ENCODE data around the gene SMG9. TPM values are rescaled to one million over a fixed set of nuclear protein-coding genes. Genes with fewer than 3 reads are reported as not detected.
"Not testable (repeated sequence)": the region's sequence is repeated elsewhere in the genome, so short reads cannot be mapped to it uniquely, and the experiment has no call there.

The SMG9 gene
- total RNA-seq, 1 donor from 2014 or later = 13.2 TPM

DNA sequence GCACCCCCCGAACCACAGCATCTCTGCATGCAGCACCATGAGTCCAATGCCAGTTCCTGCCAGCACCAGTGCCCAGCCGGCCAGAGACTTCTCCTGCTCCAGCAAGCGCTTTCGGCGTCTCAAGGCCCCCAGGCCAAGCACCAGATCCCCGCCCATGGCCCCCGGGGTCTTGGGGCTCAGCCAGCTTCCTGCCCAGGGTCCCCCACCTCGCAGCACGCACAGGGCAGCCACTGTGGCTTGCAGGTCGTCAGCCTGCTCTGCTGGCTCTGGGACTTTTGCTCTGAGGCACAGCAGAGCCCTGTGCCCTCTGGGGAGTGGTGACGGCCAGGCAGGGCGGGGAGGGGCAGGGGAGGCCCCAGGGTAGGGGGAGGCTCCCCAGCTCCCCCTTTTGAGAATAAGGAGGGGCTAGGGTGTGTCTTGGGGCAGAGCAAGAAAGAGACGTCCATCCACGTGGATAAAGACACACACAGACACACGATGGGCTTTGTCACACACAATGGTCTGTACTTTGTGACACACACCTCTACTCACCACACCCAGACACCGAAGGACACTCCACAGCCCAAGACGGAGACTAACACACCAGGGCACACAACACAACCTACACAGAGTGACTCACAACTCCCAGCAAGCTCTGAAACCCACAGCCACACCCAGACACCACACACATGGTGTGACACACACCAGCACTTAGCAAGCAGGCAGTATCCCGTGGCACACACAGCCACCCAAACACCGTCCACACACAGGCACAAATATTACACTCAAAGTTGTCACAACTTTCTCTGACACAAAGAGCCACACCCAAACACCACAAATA, 26.2 kb upstream of the SMG9 start, which contains the start of gene KCNN4:
TSS of gene KCNN4 (minus strand) at position 268 of the 820 bp plus-strand sequence. CDS start at position 156, 112 bp downstream.
- no peak for DNase-seq (ENCODE audit: low spot score)
- no peak for ATAC-seq

DNA sequence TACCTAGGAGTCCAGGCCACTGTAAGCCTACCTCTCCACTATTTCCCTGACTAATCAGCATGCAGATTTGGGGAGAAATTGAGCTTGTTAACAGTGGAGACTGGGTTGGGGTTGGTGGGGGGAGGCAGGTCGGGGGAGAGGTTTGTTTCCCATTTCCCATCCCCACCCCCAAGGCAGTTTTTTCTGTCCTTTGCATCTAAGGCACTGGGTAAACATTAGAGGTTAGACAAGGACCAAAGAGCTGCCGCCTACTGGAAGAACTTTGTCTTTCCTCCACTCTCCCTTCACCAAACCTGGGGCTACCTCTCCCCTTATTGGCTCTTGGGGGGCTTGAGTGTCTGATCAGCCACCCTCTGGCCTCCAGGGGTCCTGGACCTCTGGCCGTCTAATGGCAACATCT, 25.1 kb upstream of the SMG9 start:
- ATAC-seq = no peak
- no peak for DNase-seq (ENCODE audit: low spot score)

DNA sequence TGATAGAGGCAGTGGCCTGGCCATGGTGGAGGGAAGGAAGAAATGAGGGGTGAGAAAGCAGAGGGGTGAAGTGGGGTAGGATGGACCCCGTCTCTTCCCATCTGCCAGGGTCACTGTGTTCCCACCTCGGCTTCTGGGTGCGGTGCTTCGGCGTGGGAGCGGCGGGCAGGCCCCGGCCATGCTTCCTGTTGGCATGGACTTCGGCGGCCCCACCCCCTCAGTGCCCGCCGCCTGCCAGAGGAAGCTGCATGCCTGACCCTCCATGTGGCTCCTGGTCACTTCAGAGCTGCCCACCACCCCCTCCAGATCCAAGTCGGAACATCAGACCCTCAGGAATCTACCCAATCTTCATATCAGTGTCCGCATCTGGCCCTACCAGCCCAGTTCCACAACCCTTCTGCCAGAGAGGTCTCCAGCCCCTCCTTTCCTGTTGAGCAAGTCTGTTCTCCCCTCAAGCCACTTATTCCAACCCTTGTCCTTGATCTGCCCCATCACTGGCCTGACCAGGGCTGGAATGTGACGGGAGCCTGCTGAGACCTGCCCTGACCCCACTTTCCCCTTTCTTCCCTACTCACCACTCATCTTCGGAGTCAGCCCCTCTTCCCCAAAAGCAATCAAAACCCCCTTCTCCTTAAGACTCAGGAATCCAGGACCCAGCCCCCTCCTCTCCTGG, 24.5 kb upstream of the SMG9 start:
- DNase-seq (ENCODE audit: low spot score) (no peak), ATAC-seq (no peak)

DNA sequence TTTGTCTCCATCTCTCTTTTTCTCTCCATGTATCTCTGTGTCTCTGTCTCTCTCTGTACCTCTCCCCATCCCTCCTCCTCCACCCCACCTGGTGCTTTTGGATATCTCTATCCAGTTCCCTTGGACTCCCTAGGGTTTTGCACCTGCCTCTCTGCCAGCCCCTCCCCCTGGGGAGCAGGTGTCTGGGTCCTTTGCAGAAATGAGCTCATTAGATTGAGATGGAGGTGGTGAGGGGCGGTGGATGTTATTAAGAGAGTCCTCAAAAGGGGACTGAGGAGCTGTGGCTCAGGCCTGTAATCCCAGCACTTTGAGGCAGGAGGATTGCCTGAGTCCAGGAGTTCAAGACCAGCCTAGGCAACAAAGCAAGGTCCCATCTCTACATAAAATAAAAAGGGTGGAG, 23.9 kb upstream of the SMG9 start:
- DNase-seq (ENCODE audit: low spot score) = no peak
- no peak for ATAC-seq

DNA sequence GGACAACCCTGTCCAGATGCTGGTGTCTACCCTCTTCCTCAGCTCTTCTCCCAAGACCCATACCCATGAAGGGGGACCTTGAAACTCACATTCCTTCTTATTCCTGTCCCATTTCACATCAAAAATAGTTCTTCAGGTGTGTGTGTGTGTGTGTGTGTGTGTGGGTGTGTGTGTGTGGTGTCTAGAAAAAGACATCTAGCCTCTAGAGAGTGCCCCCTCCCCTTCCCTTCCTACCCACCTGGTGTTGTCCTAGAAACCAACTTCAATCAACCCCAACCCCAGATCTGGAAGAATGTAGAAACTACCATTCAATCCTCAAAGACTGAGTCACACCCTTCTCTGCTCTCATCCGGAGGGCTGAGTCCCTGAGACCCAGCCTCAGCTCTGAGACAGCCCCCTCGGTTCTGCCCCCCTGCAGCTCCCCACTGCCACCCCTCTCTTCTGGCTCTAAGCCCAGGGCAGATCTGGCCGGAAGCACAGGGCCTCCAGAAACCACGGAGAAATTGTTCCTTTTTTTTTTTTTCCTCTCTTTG, 22.5 kb upstream of the SMG9 start:
- DNase-seq (ENCODE audit: low spot score) = no peak
- ATAC-seq = no peak

DNA sequence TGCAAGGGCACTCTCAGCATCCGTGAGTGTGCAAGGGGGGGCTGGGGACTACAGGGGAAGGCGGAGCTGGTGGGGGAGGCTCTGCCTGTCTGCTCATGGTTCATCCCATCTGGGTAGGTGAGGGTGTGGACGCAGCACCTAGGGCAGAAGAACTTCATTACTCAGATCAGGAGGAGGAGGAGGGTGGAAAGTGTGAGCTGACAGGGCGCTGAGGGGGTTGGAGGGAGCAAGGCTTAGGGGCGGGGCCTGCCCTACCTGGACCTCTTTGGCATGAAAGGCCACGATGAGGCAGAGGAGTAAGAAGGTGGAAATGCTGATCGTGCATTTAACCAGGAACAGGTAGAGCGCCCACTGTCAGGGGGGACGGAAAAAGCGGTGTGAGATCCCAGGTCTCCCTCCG, 21.5 kb upstream of the SMG9 start:
- DNase-seq (ENCODE audit: low spot score) (no peak), ATAC-seq (no peak)

DNA sequence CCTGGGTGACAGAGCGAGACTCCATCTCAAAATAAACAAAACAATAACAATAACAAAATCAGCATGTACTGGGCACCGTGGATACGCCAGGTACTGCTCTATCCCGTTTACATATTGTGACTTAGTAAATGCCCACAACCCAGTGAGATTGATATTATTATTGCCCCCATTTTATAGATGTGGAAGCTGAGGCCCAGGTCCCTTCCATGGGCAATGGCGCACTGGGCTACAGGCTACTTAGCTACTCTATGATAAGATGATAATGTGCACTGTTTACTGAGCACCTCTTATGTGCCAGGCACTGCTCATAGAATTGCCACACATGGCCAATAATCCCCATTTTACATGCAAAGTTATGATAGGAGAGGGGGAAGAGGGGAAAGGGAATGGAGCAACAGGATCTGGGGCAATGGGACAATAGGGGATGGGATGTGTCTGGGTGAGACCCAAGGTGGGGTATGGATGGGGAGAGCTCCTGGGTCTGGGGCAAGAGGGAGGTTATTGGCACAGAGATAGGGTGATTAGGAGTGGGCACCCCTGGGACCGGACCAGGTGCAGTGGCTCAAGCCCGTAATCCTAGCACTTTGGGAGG, 20.6 kb upstream of the SMG9 start:
- ATAC-seq (no peak), DNase-seq (ENCODE audit: low spot score) (no peak)

DNA sequence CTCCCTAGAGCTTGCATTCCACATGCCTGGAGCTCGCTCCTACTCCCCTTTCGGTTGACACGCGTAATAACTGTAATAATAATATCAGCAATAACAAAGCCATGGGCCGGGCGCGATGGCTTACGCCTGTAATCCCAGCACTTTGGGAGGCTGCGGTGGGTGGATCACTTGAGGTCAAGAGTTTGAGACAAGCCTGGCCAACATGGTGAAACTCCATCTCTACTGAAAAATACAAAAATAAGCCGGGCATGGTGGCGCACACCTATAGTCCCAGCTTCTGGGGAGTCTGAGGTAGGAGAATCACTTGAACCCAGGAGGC, 20.1 kb upstream of the SMG9 start:
- not testable (repeated sequence) for DNase-seq (ENCODE audit: low spot score); ATAC-seq

DNA sequence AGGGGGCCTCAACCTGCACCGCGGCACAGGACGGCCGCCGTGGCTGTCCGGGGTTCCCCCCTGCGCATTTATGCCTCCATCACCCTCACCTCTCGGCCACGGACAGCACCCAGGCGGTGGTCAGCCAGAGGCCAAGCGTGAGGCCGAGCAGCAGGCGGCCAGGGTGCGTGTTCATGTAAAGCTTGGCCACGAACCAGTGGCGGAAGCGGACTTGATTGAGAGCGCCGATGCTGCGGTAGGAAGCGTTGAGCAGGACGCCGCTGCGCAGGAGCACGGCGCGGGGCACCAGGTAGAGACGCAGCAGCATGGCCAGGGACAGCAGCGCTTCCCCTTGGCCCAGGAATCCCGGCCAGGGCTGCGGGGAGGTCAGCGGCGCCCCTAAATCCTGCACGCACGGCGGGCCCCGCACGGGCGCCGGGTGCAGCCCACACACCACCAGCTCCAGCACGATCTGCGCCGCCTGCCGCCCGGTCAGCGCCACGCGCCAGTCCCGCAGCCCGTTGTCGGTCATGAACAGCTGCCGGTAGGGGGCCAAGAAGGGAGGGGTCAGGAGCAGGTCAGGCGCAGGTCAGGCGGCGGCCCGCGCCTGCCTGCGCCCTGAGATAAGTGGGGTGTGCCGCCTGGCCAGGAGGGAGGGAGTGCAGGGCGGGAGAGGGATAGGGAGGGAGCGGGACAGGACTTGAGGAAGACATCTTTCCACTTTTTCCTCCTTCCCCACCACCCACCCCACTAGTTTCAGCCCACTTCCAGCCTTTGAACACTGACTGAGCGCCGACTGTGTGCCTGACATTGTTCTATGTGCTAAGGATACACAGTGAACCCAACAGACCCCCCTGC, 19.6 kb upstream of the SMG9 start:
- peak; percentile 67 for DNase-seq (ENCODE audit: low spot score)
- ATAC-seq = peak; percentile 96

DNA sequence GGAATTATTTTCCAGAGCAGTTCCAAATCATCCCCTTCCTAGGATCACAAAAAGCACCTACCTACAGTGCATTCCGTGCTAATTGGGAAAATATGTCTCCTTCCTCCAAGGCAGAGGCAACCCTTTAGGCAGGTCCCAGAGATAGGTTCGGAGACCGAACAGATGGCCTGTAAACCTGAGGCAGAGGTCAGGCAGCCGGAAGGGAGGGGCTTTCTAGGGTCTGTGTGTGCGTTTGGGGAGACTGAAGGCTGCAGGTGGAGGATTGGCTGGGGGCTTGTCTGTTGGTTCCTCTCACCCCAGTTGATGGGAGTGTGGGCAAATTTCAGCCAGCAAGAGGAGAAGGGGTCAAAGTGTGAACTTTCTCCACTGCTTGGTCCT, 19.0 kb upstream of the SMG9 start:
- no peak for DNase-seq (ENCODE audit: low spot score)
- ATAC-seq = no peak

DNA sequence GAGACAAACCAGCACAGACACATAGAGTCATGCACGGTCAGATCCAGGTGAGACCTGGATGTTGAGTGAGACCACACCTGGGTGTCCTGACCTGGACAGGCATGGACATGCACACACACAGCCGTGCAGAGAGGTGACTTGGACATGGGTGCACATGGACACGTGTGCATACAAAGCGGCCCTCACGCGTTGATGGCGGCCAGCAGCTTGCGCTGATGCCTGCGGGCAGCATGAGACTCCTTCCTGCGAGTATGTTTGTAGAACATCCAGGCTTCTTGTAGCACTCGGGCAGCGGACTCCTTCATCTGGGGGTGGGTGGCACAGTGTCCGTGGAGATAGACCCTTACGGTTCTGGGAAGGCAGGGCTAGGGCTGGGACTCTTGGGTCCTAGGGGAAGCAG, 14.5 kb upstream of the SMG9 start:
- ATAC-seq = no peak
- DNase-seq (ENCODE audit: low spot score) = no peak

DNA sequence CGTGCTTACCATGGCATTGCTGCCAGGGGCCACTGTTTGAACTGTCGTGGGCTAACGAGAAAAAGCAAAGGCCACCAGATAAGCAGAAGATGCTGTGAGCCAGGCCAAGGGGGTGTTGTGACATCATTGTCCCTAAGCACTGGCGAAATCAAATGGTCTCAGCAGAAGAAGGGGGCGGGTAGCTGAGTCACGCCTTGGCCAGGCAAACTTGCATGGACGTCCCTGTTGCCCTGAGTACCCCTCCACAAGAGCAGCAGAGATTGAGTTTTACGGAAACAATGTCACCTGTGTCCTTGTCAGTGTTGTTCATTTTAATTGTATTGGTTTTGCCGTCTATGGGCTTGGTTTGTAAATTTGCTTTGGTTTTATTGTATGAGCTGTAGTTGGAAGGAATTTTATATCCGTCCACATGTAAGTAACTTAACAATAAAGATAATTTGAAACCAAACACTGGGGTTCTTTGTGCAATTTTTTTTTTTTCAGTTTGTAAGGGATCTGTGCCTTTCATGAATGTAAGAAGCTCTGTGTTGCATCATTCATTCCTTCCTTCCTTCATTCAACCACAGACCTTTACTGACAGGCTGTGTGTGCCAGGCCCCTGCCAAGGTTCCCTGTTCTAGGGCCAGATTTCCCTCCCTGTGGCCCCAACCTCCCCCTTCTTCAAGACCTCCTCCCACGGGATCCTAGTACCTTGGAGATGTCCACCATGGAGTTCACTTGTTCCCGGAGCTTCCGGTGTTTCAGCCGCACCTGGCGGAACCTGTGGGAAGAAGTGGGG, 13.7 kb upstream of the SMG9 start:
- ATAC-seq (no peak), DNase-seq (ENCODE audit: low spot score) (no peak)

DNA sequence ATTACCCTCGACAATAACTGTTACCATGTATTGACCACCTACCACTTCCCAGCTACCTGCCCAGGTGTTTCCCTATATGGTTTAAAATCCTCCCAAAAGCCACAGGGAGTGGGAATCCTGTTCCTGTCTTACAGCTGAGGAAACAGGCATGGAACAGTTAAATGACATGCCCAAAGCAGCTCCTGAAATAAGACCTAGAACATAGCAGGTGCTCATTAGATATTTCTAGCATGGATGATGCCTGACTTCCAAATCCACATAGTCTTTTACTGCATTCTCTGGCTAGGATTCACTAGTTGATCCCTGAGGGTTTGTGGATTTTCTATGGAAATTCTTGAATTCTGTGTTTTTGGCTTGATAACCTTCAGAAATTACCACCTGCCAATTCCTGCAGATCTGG, 13.1 kb upstream of the SMG9 start:
- DNase-seq (ENCODE audit: low spot score) = no peak
- ATAC-seq = no peak

DNA sequence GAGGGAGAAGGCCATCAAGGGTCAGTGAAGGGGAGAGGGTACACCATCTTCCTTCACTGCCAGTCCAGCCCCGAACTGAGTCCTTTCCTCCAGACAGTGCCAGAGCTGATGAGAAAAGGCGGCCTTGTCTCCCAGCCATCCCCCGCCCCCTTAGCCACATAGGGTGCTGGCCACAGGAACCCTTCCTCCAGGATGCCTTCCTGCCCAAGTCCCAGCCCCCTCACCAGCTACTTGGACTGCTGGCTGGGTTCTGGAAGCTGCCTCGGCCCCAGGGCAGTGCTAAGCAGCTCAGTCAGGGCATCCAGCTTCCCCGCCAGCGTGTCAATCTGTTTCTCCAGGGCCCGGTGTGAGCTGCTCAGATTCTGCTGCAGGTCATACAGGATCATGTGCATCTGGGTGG, 12.6 kb upstream of the SMG9 start:
- ATAC-seq = no peak
- DNase-seq (ENCODE audit: low spot score) = no peak

DNA sequence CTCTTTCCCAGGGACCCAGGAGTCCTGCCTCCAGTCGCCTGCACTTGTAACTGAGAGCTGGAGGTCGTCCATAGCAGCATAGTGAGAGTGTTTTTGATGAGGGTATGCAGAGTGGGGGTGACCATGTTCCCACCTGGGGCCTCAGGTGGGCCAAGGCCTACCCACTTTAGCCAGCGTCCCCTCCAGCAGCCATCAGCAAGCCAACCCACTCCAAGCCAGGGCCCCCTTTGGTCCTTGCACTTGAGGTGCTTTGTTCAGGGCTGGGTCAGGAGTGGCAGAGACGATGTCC, 11.9 kb upstream of the SMG9 start:
- ATAC-seq (no peak), DNase-seq (ENCODE audit: low spot score) (no peak)

DNA sequence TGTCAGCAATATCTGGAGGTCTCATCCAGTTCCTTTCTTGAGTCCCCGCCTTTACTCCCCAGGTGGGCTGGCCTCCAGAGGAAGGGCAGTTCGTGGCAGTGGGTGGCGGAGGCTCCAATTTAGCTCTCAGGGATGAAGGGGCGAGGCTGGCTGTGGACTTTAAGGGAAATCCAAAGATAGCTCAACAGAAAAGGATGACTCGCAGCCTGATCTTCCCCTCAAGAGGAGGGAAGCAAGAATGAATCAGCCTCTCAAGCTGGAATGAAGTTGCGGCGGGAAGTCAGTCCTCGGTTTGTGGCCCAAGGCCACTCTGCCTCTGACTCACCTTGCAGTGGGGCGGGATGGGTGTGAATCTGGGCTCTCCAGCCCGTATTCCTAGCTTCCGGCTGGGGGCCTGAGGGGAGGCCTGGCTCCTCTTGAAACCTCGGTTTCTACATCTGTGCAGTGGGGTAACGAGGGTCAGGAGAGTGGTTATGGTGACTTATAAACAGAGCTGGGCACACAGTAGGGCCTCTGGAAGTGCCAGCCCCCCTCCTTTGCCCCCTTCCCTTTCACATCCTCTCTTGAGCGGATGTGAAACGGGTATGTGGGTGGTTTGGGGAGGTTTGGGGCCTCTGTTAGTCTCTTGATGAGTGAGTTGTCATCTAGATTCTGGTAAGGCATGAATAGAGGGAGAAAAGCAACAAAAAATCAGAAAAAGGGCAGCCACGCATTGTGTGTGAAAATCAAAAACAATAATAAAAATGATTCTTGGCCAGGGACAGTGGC, 10.5 kb upstream of the SMG9 start:
- ATAC-seq (no peak), DNase-seq (ENCODE audit: low spot score) (no peak)

DNA sequence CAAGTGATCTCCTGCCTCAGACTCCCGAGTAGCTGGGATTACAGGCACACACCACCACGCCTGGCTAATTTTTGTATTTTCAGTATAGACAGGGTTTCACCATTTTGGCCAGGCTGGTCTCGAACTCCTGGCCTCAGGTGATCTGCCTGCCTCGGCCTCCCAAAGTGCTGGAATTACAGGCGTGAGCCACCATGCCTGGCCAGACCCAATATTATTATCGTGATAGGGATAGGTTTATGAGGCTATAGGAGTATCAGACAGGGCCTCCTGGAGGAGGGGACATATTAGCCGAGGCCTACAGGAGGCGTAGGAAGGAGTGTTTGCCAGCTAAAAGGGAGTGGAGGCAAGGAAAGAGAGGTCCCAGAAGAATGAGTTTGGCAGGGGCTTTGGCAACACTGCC, 9.9 kb upstream of the SMG9 start:
- not testable (repeated sequence) for DNase-seq (ENCODE audit: low spot score); ATAC-seq

DNA sequence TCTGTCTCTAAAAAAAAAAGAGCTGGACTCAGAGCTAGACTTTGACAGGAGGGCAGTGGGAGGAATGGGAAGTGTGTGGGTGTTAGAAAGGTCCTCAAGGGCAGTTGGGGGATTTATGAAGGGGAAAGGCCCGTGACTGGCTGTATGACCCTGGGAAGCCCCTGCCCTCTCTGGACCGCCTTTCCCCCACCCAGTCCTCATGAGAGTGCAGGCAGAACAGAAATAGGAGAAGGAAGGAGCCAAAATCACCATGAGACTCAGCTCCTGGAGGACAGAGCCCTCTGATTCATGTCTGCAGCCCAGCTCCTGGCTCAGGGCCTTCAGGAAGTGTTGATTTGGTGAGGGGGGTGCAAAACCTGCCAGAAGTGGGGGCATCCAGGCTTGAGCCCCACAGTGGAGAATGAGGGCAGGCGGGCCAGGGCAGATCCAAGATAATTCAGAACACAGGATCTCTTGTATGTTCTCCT, 8.7 kb upstream of the SMG9 start:
- DNase-seq (ENCODE audit: low spot score) (no peak), ATAC-seq (no peak)

DNA sequence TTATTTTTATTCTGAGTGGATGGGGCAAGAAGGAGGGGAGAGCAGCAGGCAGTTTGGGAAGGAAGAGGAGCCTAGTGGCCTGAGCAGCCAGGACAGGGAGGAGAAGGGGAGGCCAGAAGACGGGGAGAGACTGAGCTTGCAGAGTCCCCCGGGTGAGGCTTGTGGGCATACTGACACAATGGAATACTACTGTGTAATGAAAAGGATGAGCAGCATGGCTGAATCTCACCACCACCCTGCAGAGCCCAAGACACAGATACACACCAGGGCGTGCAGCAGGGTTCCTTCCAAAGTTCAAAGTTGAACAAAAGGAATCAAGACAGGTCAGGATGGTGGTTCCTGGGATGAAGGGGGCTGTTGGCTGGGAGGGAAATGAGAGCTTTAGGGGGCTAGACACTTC, 8.1 kb upstream of the SMG9 start:
- ATAC-seq = no peak

DNA sequence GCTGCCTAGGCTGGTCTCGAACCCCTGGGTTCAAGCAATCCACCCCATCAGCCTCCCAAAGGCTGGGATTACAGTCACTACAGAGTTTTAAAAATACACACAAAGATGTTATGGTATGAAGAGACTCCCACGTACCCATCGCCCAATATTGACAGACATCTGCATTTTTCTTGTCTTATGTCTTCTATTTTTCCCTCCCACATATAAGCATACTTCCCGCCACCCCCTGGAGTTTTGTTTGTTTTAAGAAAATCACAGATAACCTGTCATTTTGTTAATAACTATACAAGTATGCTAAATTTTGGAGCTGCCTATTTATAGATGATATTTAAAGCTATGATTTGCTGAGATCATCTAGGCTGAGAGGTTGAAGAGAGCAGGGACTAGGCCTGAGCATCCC, 6.2 kb upstream of the SMG9 start:
- DNase-seq (ENCODE audit: low spot score) = no peak
- ATAC-seq = no peak

More for the DNA sequence above, 8.1 kb upstream of the SMG9 start:
- DNase-seq (ENCODE audit: low spot score) = no peak

Data from left lobe of liver (tissue), 2 donors.